ENCODE results near the gene CCDC141. TPM values are rescaled to one million over a fixed set of nuclear protein-coding genes. Genes with fewer than 3 reads are reported as not detected.

Gene CCDC141
- total RNA-seq, 4 donors from 2014 or later = 1.6 to 10.3 (median 5.3) TPM

GRCh38 chr2:178886006-178886405, 163.9 kb downstream of the CCDC141 start:
- no peak for ATAC-seq
- Histone ChIP-seq H3K9me3 (no peaks in the 10 kb centered on the region), H3K27me3 (no peaks in the 10 kb centered on the region), H3K4me3 (no peak overlapping the region), H3K4me1 (peaks cover 0 to 3% (median 0%) of the 10 kb centered on the region in 3 donors), H3K36me3 (no peaks in the 10 kb centered on the region), H3K27ac (no peak overlapping the region)
- 82 to 93% methylated on average over 3 of the region's 3 CpGs for WGBS, 2 donors (ENCODE audit: low coverage in 1 of 2)
- no peak for TF ChIP-seq EP300 (IDR thresholded peaks at IDR 0.05)
- no peak for TF ChIP-seq POLR2A (IDR thresholded peaks at IDR 0.05)
- no peak for TF ChIP-seq POLR2AphosphoS5 (IDR thresholded peaks at IDR 0.05)
- TF ChIP-seq CTCF (IDR thresholded peaks at IDR 0.05) = no peak

- Histone ChIP-seq H3K9me3 (no peaks in the 10 kb centered on the region), H3K4me1 (peaks cover 0 to 3% (median 0%) of the 10 kb centered on the region in 3 donors), H3K36me3 (no peaks in the 10 kb centered on the region), H3K27ac (no peak overlapping the region), H3K27me3 (no peaks in the 10 kb centered on the region), H3K4me3 (no peak overlapping the region)
- ATAC-seq = no peak
- 67 to 88% methylated on average over 1 to 3 of the region's 3 CpGs for WGBS, 2 donors (ENCODE audit: low coverage in 1 of 2)
- no peak for TF ChIP-seq CTCF (IDR thresholded peaks at IDR 0.05)
- TF ChIP-seq POLR2A (IDR thresholded peaks at IDR 0.05) = no peak
- TF ChIP-seq POLR2AphosphoS5 (IDR thresholded peaks at IDR 0.05) = no peak
- no peak for TF ChIP-seq EP300 (IDR thresholded peaks at IDR 0.05)
Observed at GRCh38 chr2:178884440-178884839, 165.5 kb downstream of the CCDC141 start.

- WGBS, 2 donors (ENCODE audit: low coverage in 1 of 2) = 12 to 40% methylated on average over 5 to 6 of the region's 6 CpGs
- Histone ChIP-seq H3K27me3 (no peaks in the 10 kb centered on the region), H3K4me1 (peaks cover 0 to 4% (median 0%) of the 10 kb centered on the region in 3 donors), H3K4me3 (no peak overlapping the region), H3K27ac (no peak overlapping the region), H3K9me3 (no peaks in the 10 kb centered on the region), H3K36me3 (no peaks in the 10 kb centered on the region)
- peak; percentile 66 for ATAC-seq
- TF ChIP-seq EP300 (IDR thresholded peaks at IDR 0.05) = no peak
- no peak for TF ChIP-seq CTCF (IDR thresholded peaks at IDR 0.05)
- no peak for TF ChIP-seq POLR2AphosphoS5 (IDR thresholded peaks at IDR 0.05)
- no peak for TF ChIP-seq POLR2A (IDR thresholded peaks at IDR 0.05)
Observed at GRCh38 chr2:178882666-178883440, 167.1 kb downstream of the CCDC141 start.

- H3K9me3 ChIP-seq = no peaks in the 10 kb centered on the region
- peaks cover 0 to 13% (median 0%) of the 10 kb centered on the region in 3 donors for H3K4me1 ChIP-seq
- H3K36me3 ChIP-seq = no peaks in the 10 kb centered on the region
- no peak overlapping the region for H3K27ac ChIP-seq
- no peak for ATAC-seq
- H3K4me3 ChIP-seq = no peak overlapping the region
- H3K27me3 ChIP-seq = no peaks in the 10 kb centered on the region
- WGBS, 2 donors (ENCODE audit: low coverage in 1 of 2) = 88 to 100% methylated on average over 1 of the region's 1 CpG
- TF ChIP-seq POLR2AphosphoS5 (IDR thresholded peaks at IDR 0.05) = no peak
- TF ChIP-seq EP300 (IDR thresholded peaks at IDR 0.05) = no peak
- no peak for TF ChIP-seq POLR2A (IDR thresholded peaks at IDR 0.05)
- no peak for TF ChIP-seq CTCF (IDR thresholded peaks at IDR 0.05)
Observed at GRCh38 chr2:178881075-178881474, 168.9 kb downstream of the CCDC141 start.

- WGBS, 2 donors (ENCODE audit: low coverage in 1 of 2) = 69 to 80% methylated on average over 3 of the region's 3 CpGs
- no peak for TF ChIP-seq EP300 (IDR thresholded peaks at IDR 0.05)
- no peak for TF ChIP-seq POLR2AphosphoS5 (IDR thresholded peaks at IDR 0.05)
- no peak for TF ChIP-seq POLR2A (IDR thresholded peaks at IDR 0.05)
- TF ChIP-seq CTCF (IDR thresholded peaks at IDR 0.05) = no peak
- Histone ChIP-seq H3K4me1 (peaks cover 0 to 13% (median 0%) of the 10 kb centered on the region in 3 donors), H3K36me3 (no peaks in the 10 kb centered on the region), H3K4me3 (no peak overlapping the region), H3K27me3 (no peaks in the 10 kb centered on the region), H3K9me3 (no peaks in the 10 kb centered on the region), H3K27ac (no peak overlapping the region)
- no peak for ATAC-seq
Observed at GRCh38 chr2:178880257-178880656, 169.7 kb downstream of the CCDC141 start.
